ENCODE results near the gene SCYL2. TPM values are rescaled to one million over a fixed set of nuclear protein-coding genes. Genes with fewer than 3 reads are reported as not detected.

SCYL2 gene
- total and polyA plus RNA-seq, 2 donors from 2014 or later: 10.3 to 41.7 TPM

DNA sequence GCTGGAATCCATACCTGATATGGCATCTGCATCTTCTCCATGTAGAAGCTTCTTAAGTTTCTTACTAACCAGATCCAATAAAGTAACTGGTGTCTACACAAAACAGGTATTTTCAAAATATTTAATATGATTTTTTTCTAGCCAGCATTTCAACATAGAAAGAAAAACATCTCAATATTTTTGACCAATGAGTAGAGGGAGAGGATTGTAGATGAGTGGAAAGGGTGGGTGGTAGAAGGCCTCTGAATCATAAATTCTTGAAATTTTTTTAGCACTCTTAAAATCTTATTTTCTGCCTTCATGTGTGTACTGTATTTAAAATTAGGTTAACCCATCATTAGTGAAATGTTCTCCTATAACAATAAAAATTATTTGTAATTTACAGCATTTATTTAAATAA lies 18.1 kb upstream of the SCYL2 start:
- DNase-seq (no peak), FAIRE-seq (no peak)
- H3K4me3 ChIP-seq (ENCODE audit: low read length in 3 of 3): no peak overlapping the region
- no peak overlapping the region for H3K9ac ChIP-seq (ENCODE audit: low read length in 3 of 3)
- peaks cover 0 to 4% (median 2%) of the 10 kb centered on the region in 3 donors for H3K4me1 ChIP-seq (ENCODE audit: control insufficient read depth in 2 of 3, insufficient read depth in 2 of 3, low read depth in 1 of 3, low read length in 3 of 3)
- TF ChIP-seq CTCF (IDR thresholded peaks at IDR 0.05; ENCODE audit: borderline replicate concordance, extremely low read depth, insufficient read depth): no peak
- H3K36me3 ChIP-seq (ENCODE audit: control insufficient read depth in 2 of 3, insufficient read depth in 3 of 3, low read length in 3 of 3): no peaks in the 10 kb centered on the region
- no peak overlapping the region for H3K27ac ChIP-seq (ENCODE audit: low read depth in 2 of 2, low read length in 2 of 2)
- no peaks in the 10 kb centered on the region for H3K9me3 ChIP-seq (ENCODE audit: control insufficient read depth in 2 of 3, insufficient read depth in 1 of 3, low read length in 3 of 3)
- intact Hi-C loops (cut with DNase I): no loop called here
- no peaks in the 10 kb centered on the region for H3K27me3 ChIP-seq (ENCODE audit: control insufficient read depth, insufficient read depth, low read length)

DNA sequence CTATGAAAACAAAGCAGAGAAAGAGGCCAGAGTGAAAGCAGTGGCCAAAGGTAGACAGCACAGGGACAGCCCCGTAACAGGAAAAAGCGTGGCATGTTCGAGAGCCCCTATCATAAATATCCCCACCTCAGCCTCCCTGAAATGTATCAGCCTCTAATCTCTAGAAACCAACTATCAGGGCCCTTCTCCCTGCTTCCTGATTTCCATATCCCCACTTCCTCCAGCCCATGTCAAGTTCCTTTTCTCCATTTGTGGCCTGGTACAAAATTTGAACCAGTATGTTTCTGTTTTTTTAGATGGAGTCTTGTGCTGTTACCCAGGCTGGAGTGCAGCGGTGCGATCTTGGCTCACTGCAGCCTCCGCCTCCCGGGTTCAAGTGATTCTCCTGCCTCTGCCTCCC lies 17.0 kb upstream of the SCYL2 start:
- Histone ChIP-seq H3K9me3 (ENCODE audit: control insufficient read depth in 2 of 3, insufficient read depth in 1 of 3, low read length in 3 of 3) (no peaks in the 10 kb centered on the region), H3K27ac (ENCODE audit: low read depth in 2 of 2, low read length in 2 of 2) (no peak overlapping the region), H3K9ac (ENCODE audit: low read length in 3 of 3) (no peak overlapping the region), H3K36me3 (ENCODE audit: control insufficient read depth in 2 of 3, insufficient read depth in 3 of 3, low read length in 3 of 3) (no peaks in the 10 kb centered on the region), H3K27me3 (ENCODE audit: control insufficient read depth, insufficient read depth, low read length) (no peaks in the 10 kb centered on the region), H3K4me3 (ENCODE audit: low read length in 3 of 3) (no peak overlapping the region), H3K4me1 (ENCODE audit: control insufficient read depth in 2 of 3, insufficient read depth in 2 of 3, low read depth in 1 of 3, low read length in 3 of 3) (peaks cover 0 to 4% (median 2%) of the 10 kb centered on the region in 3 donors)
- no peak for DNase-seq
- FAIRE-seq: no peak
- intact Hi-C loops (cut with DNase I): no loop called here
- no peak for TF ChIP-seq CTCF (IDR thresholded peaks at IDR 0.05; ENCODE audit: borderline replicate concordance, extremely low read depth, insufficient read depth)

DNA sequence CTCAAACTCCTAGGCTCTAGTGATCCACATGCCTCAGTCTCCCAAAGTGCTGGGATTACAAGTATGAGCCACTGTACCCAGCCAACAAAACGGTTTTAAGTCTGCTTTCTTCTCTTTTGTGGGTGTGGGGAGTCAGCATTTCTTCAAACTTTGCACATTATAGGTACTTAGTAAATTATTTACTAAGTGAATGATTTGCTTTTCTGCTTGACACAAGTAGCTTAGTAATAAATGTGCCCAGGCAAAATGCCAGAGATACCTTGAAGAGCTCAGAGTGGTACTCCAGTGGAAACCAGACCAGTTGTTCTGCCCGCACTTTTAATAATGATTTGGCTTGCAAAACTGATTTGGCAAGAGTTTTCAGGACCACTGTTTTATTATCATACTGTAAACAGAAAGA lies 15.1 kb upstream of the SCYL2 start:
- Histone ChIP-seq H3K9me3 (ENCODE audit: control insufficient read depth in 2 of 3, insufficient read depth in 1 of 3, low read length in 3 of 3) (no peaks in the 10 kb centered on the region), H3K4me3 (ENCODE audit: low read length in 3 of 3) (peak overlapping the region in 1 of 3 donors; percentile 17), H3K9ac (ENCODE audit: low read length in 3 of 3) (no peak overlapping the region), H3K27ac (ENCODE audit: low read depth in 2 of 2, low read length in 2 of 2) (no peak overlapping the region), H3K4me1 (ENCODE audit: control insufficient read depth in 2 of 3, insufficient read depth in 2 of 3, low read depth in 1 of 3, low read length in 3 of 3) (peaks cover 0 to 4% (median 2%) of the 10 kb centered on the region in 3 donors), H3K27me3 (ENCODE audit: control insufficient read depth, insufficient read depth, low read length) (no peaks in the 10 kb centered on the region), H3K36me3 (ENCODE audit: control insufficient read depth in 2 of 3, insufficient read depth in 3 of 3, low read length in 3 of 3) (no peaks in the 10 kb centered on the region)
- no peak for TF ChIP-seq CTCF (IDR thresholded peaks at IDR 0.05; ENCODE audit: borderline replicate concordance, extremely low read depth, insufficient read depth)
- intact Hi-C loops (cut with DNase I): no loop called here
- peak; percentile 82 for FAIRE-seq
- peak in 2 of 5 donors; percentile 77 to 88 for DNase-seq

- H3K36me3 ChIP-seq (ENCODE audit: control insufficient read depth in 2 of 3, insufficient read depth in 3 of 3, low read length in 3 of 3): no peaks in the 10 kb centered on the region
- H3K4me1 ChIP-seq (ENCODE audit: control insufficient read depth in 2 of 3, insufficient read depth in 2 of 3, low read depth in 1 of 3, low read length in 3 of 3): peaks cover 0 to 4% (median 2%) of the 10 kb centered on the region in 3 donors
- DNase-seq (no peak), FAIRE-seq (peak; percentile 27)
- H3K9me3 ChIP-seq (ENCODE audit: control insufficient read depth in 2 of 3, insufficient read depth in 1 of 3, low read length in 3 of 3): no peaks in the 10 kb centered on the region
- H3K4me3 ChIP-seq (ENCODE audit: low read length in 3 of 3): no peak overlapping the region
- no peak overlapping the region for H3K27ac ChIP-seq (ENCODE audit: low read depth in 2 of 2, low read length in 2 of 2)
- no peak overlapping the region for H3K9ac ChIP-seq (ENCODE audit: low read length in 3 of 3)
- intact Hi-C loops (cut with DNase I): no loop called here
- H3K27me3 ChIP-seq (ENCODE audit: control insufficient read depth, insufficient read depth, low read length): no peaks in the 10 kb centered on the region
- no peak for TF ChIP-seq CTCF (IDR thresholded peaks at IDR 0.05; ENCODE audit: borderline replicate concordance, extremely low read depth, insufficient read depth)
These were observed 13.5 kb upstream of the SCYL2 start for GRCh38 chr12:100253437-100253836.

Data from kidney (tissue), 14 donors.